ENCODE results near the gene TRAF3IP1. TPM values are rescaled to one million over a fixed set of nuclear protein-coding genes. Genes with fewer than 3 reads are reported as not detected.

Gene TRAF3IP1
- total and polyA plus RNA-seq, 2 of the 13 experiments (the other 11 are each of a cell fraction or from before 2014, with no cell fraction given) = 4.1 to 12.9 TPM

- TF ChIP-seq ZNF607 (CRISPR knock-in tag; IDR thresholded peaks at IDR 0.05; ENCODE audit: borderline replicate concordance) (peak; percentile 97), ZSCAN31 (CRISPR knock-in tag; IDR thresholded peaks at IDR 0.05; ENCODE audit: low read depth) (peak; percentile 81; the same call in 1 of the 2 replicates), EED (CRISPR knock-in tag; IDR thresholded peaks at IDR 0.05) (peak; percentile 44; the same call in 1 of the 2 replicates), ZNF30 (CRISPR knock-in tag; IDR thresholded peaks at IDR 0.05) (no peak), RFXAP (CRISPR knock-in tag; IDR thresholded peaks at IDR 0.05; ENCODE audit: borderline replicate concordance) (no peak), TBP (CRISPR knock-in tag; IDR thresholded peaks at IDR 0.05) (peak; percentile 20; the same call in 1 of the 2 replicates), SYNCRIP (IDR thresholded peaks at IDR 0.05; ENCODE audit: insufficient read depth, low read depth, low read length) (no peak), NFATC3 (CRISPR knock-in tag; IDR thresholded peaks at IDR 0.05) (0 out of 2 replicates have a peak, but pooled peaks have one; percentile 45), ZFP36 (IDR thresholded peaks at IDR 0.05; ENCODE audit: borderline replicate concordance, low read depth, low read length, partially characterized antibody) (no peak), ZBTB8A (CRISPR knock-in tag; IDR thresholded peaks at IDR 0.05; ENCODE audit: borderline replicate concordance, low read depth) (no peak), SIX1 (CRISPR knock-in tag; IDR thresholded peaks at IDR 0.05; ENCODE audit: borderline replicate concordance) (no peak), TAF15 (IDR thresholded peaks at IDR 0.05; ENCODE audit: low read depth, low read length, poor library complexity, severe bottlenecking) (no peak), PRDM15 (CRISPR knock-in tag; IDR thresholded peaks at IDR 0.05) (no peak)
- TF ChIP-seq, protein P1, sequence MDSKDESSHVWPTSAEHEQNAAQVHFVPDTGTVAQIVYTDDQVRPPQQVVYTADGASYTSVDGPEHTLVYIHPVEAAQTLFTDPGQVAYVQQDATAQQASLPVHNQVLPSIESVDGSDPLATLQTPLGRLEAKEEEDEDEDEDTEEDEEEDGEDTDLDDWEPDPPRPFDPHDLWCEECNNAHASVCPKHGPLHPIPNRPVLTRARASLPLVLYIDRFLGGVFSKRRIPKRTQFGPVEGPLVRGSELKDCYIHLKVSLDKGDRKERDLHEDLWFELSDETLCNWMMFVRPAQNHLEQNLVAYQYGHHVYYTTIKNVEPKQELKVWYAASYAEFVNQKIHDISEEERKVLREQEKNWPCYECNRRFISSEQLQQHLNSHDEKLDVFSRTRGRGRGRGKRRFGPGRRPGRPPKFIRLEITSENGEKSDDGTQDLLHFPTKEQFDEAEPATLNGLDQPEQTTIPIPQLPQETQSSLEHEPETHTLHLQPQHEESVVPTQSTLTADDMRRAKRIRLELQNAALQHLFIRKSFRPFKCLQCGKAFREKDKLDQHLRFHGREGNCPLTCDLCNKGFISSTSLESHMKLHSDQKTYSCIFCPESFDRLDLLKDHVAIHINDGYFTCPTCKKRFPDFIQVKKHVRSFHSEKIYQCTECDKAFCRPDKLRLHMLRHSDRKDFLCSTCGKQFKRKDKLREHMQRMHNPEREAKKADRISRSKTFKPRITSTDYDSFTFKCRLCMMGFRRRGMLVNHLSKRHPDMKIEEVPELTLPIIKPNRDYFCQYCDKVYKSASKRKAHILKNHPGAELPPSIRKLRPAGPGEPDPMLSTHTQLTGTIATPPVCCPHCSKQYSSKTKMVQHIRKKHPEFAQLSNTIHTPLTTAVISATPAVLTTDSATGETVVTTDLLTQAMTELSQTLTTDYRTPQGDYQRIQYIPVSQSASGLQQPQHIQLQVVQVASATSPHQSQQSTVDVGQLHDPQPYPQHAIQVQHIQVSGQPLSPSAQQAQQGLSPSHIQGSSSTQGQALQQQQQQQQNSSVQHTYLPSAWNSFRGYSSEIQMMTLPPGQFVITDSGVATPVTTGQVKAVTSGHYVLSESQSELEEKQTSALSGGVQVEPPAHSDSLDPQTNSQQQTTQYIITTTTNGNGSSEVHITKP (CRISPR knock-in tag; IDR thresholded peaks at IDR 0.05; ENCODE audit: low read depth) = peak; percentile 99
Measured at GRCh38 chr2:238288650-238289573, 31.4 kb upstream of the TRAF3IP1 start (continued).
